GM11168 (cell line): ENCODE results near the gene HEYL.

Source experiments
- in situ Hi-C: fragments of 300-500 bp; cut with MboI; formaldehyde crosslinking; loops from one replicate; pipeline ENCODE4 v1.12.0; 2022; ENCODE audit warnings: low sequenced_read_pairs; ENCODE audit not compliant: unreplicated experiment

The HEYL gene

GRCh38 chr1:39639305-39640130 is at the start of gene HEYL:
Gene HEYL (minus strand): TSS chr1:39639643. CDS start chr1:39639625, 18 bp downstream.
- in situ Hi-C loops, result no loop called here

GRCh38 chr1:39689214-39689613 is 49.8 kb upstream of the HEYL start:
- in situ Hi-C loops, result no loop called here

GRCh38 chr1:39688706-39689105 is 49.3 kb upstream of the HEYL start:
- in situ Hi-C loops, result no loop called here

GRCh38 chr1:39687243-39687642 is 47.8 kb upstream of the HEYL start:
- in situ Hi-C loops, result no loop called here

GRCh38 chr1:39685071-39685470 is 45.6 kb upstream of the HEYL start:
- in situ Hi-C loops, result no loop called here

- in situ Hi-C loops, result no loop called here
Observed at GRCh38 chr1:39684313-39684664, 44.8 kb upstream of the HEYL start.

GRCh38 chr1:39683591-39684312 is 44.3 kb upstream of the HEYL start:
- in situ Hi-C loops, result no loop called here

- in situ Hi-C loops, result no loop called here
Observed at GRCh38 chr1:39681999-39682398, 42.6 kb upstream of the HEYL start.

GRCh38 chr1:39681294-39681693 is 41.9 kb upstream of the HEYL start:
- in situ Hi-C loops, result no loop called here

- in situ Hi-C loops, result no loop called here
Observed at GRCh38 chr1:39680751-39681150, 41.3 kb upstream of the HEYL start.

GRCh38 chr1:39679821-39680220 is 40.4 kb upstream of the HEYL start:
- in situ Hi-C loops, result no loop called here

- in situ Hi-C loops, result no loop called here
Observed at GRCh38 chr1:39678889-39679288, 39.4 kb upstream of the HEYL start.

- in situ Hi-C loops, result no loop called here
Observed at GRCh38 chr1:39677645-39678044, 38.2 kb upstream of the HEYL start.

- in situ Hi-C loops, result no loop called here
Observed at GRCh38 chr1:39676948-39677548, 37.6 kb upstream of the HEYL start.

GRCh38 chr1:39675220-39675619 is 35.8 kb upstream of the HEYL start:
- in situ Hi-C loops, result no loop called here

- in situ Hi-C loops, result no loop called here
Observed at GRCh38 chr1:39673215-39673614, 33.8 kb upstream of the HEYL start.

GRCh38 chr1:39672551-39672947 is 33.1 kb upstream of the HEYL start:
- in situ Hi-C loops, result no loop called here

- in situ Hi-C loops, result no loop called here
Observed at GRCh38 chr1:39671793-39672550, 32.5 kb upstream of the HEYL start, which contains the start of gene NT5C1A. Gene NT5C1A (minus strand): TSS chr1:39672107. CDS start chr1:39672038, 69 bp downstream.

GRCh38 chr1:39671433-39671792 is 32.0 kb upstream of the HEYL start:
- in situ Hi-C loops, result no loop called here

GRCh38 chr1:39670689-39671088 is 31.2 kb upstream of the HEYL start:
- in situ Hi-C loops, result no loop called here
